Measurements from ENCODE around the gene AADAC.

DNA sequence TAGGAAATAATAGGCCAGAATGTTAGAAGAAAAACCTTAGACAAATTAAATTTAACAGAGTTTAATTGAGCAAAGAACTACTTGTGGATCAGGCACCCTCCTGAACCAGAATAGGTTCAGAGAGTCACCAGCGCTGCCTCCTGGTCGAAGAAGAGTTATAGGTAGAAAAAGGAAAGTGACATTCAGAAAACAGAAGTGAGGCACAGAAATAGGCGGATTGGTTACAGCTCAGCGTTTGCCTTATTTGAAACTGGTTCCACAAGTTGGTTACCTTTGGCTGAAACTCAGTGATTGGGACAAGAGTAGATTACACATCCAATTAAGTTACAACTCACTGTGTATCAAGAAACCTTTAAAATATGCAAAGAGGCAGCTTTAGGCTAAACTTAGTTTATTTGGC is 4.4 kb downstream of the AADAC start:
- no peak for TF ChIP-seq EZH2phosphoT487 (IDR thresholded peaks at IDR 0.05; ENCODE audit: low read depth, severe bottlenecking, unreplicated experiment)
- TF ChIP-seq, protein P1, sequence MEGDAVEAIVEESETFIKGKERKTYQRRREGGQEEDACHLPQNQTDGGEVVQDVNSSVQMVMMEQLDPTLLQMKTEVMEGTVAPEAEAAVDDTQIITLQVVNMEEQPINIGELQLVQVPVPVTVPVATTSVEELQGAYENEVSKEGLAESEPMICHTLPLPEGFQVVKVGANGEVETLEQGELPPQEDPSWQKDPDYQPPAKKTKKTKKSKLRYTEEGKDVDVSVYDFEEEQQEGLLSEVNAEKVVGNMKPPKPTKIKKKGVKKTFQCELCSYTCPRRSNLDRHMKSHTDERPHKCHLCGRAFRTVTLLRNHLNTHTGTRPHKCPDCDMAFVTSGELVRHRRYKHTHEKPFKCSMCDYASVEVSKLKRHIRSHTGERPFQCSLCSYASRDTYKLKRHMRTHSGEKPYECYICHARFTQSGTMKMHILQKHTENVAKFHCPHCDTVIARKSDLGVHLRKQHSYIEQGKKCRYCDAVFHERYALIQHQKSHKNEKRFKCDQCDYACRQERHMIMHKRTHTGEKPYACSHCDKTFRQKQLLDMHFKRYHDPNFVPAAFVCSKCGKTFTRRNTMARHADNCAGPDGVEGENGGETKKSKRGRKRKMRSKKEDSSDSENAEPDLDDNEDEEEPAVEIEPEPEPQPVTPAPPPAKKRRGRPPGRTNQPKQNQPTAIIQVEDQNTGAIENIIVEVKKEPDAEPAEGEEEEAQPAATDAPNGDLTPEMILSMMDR (IDR thresholded peaks at IDR 0.05; ENCODE audit: poor library complexity), result no peak
- TF ChIP-seq EZH2 (IDR thresholded peaks at IDR 0.05; ENCODE audit: borderline replicate concordance), result no peak
